Fibroblast of skin of left biceps (primary cell): ENCODE data around the gene CNKSR2.

Experiments
- DNase-seq, 2 experiments: peaks; one replicate each; pipeline ENCODE4 v3.0.0-alpha.2; 2013; ENCODE audit warnings: low read depth in 2 of 2

CNKSR2 gene

GRCh38 chrX:21606002-21606401 is 231.8 kb downstream of the CNKSR2 start:
- DNase-seq, result no peak

DNA sequence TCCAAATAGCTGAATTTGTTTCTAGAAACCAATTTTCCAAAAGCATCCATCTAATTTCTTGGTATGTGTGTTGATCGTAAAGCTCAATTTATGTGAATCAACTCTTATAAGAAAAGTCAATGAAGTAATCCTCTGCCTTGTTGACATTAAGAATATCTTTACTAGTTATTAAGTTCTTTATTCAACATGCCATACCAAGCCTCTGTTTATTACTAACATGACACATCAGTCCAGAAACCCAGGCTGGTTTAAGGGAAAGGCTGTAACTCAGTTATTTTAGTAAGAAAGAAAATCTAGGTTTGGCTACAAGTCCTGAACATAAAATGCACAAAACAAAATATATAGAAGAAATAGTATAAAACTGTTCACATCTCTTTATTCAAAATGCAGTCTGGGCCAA is 235.9 kb downstream of the CNKSR2 start:
- DNase-seq, result no peak

- DNase-seq, result no peak
Observed at GRCh38 chrX:21612154-21612553, 237.9 kb downstream of the CNKSR2 start.

DNA sequence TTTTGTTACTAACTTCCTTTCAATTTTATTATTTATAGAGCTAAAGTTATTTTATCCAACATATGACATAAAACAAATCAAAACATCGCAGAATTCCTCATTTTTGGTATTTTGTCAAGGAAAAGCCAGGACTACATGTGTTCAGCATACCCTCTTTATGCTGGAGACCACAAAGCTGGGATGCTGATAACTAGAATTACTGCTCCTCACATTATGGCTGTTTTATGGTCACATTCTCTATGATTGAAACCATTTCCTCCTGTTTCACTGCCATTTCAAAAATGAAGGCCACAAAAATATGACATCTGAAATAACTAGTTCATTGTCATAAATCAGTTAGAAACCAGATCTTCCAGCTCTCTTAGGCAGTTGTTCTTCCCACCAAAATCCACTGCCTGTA is 242.2 kb downstream of the CNKSR2 start:
- DNase-seq, result peak; percentile 31 to 46

- no peak for DNase-seq
Observed at GRCh38 chrX:21620234-21620633, 246.0 kb downstream of the CNKSR2 start.

GRCh38 chrX:21623778-21624501 is 249.7 kb downstream of the CNKSR2 start:
- DNase-seq, result no peak

GRCh38 chrX:21632027-21632426 is 257.8 kb downstream of the CNKSR2 start:
- no peak for DNase-seq

- DNase-seq, result peak; percentile 32 to 34
Observed at GRCh38 chrX:21638311-21638710, 264.1 kb downstream of the CNKSR2 start.

DNA sequence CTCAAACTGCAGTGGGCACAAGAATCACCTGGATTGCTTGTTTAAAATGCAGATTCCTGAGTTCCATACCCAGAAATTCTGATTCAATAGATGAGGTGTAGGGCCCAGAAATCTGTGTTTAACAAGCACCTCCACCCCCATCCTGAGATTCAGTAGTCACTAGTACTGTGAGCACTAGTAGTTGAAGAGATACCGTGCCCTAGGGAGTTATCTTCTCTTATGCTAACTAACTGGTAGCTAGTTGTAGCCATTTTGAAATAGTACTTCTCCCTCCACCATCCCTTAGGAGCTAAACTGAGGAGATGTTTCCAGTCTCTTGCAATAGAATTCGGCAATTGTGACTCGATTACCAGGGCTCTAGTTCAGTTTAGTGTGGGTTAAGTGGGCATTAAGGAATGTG is 265.6 kb downstream of the CNKSR2 start:
- DNase-seq, result no peak

DNA sequence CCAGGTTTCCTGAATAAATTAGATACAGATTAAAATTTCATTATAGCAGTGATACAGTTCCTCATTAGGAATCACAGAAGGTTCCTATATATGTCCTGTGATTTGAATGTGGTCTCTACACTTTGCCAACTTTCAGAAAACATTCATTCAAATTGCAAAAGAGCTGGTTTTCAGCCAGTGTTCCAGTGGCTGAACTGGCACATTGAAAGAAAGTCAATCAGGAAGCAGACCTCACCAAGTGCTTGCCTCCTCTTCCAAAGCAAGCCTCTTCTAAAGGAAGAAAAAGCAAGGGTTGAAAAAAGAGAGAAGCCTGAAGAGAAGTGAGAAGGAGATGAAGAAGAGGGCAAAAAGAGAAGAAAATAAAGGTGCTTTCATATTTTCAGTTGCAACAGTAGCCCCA is 271.2 kb downstream of the CNKSR2 start:
- DNase-seq, result no peak

GRCh38 chrX:21645886-21646285 is 271.7 kb downstream of the CNKSR2 start:
- DNase-seq, result no peak

DNA sequence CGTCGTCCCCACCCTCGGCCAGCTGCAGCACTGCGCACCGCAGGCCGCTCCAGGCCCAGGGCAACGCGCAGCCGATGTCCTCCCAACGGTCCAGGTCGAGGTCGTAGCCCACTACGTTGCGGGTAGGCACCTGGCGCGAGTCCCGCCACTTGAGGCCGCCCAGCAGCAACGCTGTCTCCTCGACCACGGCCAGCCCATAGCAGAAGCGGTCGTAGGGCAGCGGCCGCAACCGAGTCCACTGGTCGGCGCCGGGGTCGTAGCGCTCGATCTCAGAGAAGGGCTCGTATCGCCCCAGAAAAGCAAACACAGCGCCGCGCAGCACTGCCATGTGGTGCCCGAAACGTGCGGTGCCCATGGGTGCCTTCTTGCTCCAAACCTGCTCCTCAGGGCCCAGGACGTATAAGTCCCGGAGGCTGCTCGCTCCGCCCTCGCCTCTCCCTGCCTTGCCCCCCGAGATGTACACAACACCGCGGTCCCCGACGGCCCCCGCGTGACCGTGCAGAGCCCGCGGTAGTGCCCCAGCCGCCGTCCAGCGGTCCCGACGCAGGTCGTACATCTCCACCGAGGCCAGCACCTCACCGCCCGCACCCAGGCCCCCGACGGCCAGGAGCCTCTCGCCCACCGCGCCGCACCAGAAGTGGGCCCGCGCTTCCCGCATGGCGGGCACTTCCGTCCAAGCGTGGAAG is 281.8 kb downstream of the CNKSR2 start:
- no peak for DNase-seq

DNA sequence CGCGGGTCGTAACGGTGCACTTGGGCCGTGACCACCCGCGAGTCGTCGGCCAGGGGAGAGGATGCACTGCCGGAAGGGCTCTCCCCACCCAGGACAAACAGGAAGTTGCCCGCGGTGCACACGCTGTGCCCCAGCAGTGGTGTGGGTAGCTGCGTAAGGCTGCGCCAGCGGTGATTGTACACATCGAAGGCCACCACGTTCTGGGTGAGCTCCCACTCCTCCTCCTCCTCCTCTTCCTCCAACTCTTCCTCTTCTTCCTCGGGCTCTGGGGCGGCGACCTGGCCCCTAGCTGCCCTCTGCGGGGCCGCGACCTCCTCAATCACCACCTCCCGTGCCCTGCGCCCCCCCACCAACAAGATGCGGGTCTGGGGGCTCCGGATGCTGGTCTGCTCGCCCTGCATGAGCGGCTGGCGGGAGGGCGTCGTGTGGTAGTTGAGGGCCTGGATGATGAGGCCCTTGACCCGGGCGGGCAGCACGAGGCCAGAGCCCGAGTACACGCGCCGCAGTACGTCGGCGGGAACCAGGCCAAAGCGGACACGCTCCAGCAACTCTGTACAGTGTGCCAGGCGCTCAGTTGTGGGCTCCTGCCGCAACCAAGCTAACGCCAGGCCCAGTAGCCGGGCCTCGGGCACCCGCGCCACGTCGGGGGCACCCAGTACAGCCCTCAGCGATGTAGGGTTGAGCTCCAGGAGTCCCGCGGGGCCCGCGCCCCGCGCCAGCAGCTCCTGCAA is 282.5 kb downstream of the CNKSR2 start:
- DNase-seq, result no peak

- DNase-seq, result no peak
Observed at GRCh38 chrX:21657318-21658151, 283.3 kb downstream of the CNKSR2 start.

DNA sequence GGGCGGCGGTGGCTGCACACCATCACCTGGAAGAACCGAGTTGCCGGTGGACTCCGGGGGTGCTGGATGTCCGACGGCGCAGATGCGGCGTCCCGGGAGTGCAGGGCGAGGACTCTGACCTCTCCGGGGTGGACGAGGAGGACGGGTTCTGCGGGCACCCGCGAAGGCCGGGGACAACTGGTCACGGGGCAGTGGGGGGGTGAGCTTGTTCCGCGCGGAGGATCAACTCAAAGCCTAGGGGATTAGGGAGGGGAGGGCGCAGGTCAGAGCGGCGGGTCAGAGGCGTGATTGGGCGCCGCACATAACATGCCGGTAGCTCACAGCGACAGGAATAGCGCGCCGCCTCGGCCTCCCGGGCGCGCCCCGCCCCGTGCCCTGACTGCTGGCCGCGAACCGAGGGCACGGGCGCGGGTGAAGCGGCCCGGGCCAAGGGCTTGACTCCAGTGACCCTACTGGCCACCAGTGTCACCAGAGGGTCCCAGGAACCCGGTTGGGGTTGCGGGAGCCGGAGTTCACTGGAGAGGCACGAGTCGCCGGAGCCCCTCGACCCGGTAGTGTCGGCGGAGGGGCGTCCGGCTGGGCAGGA is 284.0 kb downstream of the CNKSR2 start, which contains the start of gene KLHL34:
Gene KLHL34, minus strand, starts transcription at position 179 of the 586 bp plus-strand sequence. CDS start 542 bp downstream, outside the sequence.
- no peak for DNase-seq

DNA sequence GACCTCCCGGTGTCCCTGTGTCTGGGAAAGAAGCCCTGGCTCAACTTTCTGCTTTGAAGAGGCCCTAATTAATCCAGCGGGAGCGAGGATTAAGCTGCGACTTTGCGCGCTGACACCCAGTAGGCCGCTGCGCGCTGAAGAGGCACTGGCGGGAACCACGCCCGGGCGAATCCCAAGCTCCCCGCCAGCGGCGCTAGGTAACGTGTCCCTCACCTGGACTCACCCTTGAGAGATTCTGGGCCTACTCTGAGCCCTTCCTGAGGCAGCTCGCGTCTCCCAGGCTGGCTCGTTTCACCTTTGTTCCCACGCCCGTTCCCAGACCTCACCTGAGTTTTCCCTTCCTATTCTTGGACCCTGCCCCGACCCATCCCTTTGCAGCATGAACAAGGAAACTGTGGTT is 284.5 kb downstream of the CNKSR2 start:
- no peak for DNase-seq

DNA sequence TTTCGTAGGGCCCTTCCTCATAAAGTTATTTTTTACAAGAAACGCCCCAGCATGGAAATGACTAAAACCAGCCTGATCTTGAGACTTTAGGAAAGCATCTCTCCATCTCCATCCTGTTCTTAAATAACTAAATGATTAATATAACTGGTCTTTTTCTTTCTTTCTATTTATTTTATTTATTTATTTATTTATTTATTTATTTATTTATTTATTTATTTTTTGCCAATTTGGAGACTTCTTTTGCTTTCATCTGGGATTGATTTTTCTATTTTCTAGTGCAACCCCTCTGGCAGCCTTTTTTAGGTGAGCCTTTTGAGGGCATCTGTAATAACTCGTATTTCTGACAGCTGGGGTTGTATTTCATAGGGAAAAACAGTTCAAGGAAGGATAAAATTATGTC is 285.1 kb downstream of the CNKSR2 start:
- no peak for DNase-seq

GRCh38 chrX:21660156-21660555 is 285.9 kb downstream of the CNKSR2 start:
- no peak for DNase-seq

DNA sequence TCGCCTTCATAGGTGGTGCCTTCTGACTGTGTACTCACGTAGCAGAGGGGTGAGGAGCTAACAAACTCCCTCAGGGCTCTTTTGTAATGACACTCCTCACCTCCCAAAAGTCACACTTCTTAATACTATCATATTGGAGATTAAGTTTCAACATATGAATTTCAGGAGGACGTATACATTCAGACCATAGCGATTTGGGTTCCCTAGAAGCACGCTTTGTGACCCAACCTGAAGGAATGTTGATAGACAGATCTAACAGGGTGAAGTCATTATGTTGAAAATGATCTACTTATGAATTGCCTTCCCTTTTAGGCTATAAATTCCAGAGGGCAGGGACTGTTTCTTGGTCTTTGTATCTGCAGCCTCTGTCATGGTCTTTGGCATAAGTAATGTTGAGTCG is 287.1 kb downstream of the CNKSR2 start:
- DNase-seq, result no peak

DNA sequence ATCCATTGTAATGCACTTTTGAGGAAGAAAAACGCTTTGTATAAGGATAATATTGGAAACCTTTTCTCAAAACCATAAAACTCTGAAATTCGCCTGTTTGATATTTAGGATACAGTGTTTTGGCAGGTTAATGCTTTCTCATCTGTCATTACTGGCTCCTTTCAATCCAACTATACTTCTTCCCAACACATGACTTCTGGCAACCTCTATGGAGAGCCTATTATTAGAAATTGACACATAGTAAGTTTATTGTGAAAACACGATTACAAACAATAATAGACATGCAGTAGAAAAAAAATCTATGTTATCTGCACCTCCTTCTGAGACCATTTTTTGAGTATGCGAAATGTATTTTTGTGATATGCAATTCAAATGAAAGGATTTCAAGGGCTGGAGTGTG is 288.5 kb downstream of the CNKSR2 start:
- no peak for DNase-seq

DNA sequence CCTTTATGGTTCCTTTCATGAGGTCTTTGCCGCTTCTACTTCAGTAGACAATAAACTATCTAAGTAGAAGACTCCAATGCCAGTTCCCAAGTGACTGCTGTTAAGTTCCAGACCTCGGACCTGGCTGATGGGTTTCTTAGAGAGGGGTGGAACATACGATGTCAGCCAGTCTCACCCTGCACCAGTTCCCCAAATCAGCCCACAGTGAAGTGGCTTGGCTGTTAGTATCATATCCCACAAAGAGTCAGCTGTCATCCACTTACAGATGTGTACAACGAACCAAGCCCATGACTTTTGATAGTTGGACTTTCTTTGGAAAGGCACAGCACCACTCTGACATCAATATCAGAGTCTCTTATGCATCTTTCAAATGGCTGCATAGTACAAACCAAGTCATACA is 292.0 kb downstream of the CNKSR2 start:
- no peak for DNase-seq
